Measurements from ENCODE around the gene PEX5L. TPM values are rescaled to one million over a fixed set of nuclear protein-coding genes. Genes with fewer than 3 reads are reported as not detected.

The PEX5L gene, protein sequence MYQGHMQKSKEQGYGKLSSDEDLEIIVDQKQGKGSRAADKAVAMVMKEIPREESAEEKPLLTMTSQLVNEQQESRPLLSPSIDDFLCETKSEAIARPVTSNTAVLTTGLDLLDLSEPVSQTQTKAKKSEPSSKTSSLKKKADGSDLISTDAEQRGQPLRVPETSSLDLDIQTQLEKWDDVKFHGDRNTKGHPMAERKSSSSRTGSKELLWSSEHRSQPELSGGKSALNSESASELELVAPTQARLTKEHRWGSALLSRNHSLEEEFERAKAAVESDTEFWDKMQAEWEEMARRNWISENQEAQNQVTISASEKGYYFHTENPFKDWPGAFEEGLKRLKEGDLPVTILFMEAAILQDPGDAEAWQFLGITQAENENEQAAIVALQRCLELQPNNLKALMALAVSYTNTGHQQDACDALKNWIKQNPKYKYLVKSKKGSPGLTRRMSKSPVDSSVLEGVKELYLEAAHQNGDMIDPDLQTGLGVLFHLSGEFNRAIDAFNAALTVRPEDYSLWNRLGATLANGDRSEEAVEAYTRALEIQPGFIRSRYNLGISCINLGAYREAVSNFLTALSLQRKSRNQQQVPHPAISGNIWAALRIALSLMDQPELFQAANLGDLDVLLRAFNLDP
- not detected for total RNA-seq

DNA sequence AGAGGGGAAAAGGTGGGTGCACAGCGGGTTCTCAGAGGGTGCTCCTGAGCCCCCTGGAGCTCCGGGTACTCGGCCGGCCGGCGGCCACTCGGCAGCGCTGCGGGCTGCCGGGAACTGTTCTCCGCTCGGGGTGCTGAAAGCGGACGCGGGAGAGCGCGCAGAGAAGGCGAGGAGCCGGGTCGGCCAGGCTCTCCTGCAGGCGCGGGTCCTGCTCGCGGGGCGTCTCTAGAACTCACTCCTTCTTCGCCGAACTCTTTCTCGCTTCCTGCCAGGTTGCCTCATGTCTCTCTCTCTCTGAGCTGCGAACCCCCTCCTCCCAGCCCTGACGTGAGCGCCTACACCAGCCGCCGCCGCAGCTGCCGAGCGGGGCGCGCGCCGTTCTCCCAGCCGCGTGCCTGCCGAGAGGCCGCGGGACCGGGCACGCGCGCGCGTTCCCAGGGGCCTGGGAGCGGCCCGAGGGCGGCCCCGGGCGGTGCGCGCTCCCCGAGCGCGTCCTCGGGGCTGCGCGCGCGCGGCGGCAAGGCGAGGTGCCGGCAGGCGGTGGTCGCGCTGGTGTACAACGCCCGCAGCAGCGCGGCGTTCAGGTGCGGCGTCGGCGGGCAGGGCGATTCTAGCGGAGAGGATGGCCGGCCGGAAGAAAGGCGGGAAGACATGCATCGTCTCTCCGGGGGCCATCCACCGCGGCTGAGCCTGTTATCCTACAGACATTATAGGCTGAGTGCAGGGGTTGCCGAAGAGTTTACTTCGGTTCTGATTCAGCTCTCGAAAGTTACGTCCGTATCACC is at the start of gene PEX5L:
PEX5L (minus strand) TSS at position 267 of the 785 bp plus-strand sequence. CDS start 338 bp downstream, outside the sequence.
- no peaks in the 10 kb centered on the region for H3K9me3 Mint-ChIP-seq
- H3K4me1 Mint-ChIP-seq (ENCODE audit: low read depth) = peaks cover 7% of the 10 kb centered on the region
- no peaks in the 10 kb centered on the region for H3K36me3 Mint-ChIP-seq (ENCODE audit: low read depth)
- intact Hi-C loops (cut with micrococcal nuclease) = no loop called here
- TF ChIP-seq, protein P1, sequence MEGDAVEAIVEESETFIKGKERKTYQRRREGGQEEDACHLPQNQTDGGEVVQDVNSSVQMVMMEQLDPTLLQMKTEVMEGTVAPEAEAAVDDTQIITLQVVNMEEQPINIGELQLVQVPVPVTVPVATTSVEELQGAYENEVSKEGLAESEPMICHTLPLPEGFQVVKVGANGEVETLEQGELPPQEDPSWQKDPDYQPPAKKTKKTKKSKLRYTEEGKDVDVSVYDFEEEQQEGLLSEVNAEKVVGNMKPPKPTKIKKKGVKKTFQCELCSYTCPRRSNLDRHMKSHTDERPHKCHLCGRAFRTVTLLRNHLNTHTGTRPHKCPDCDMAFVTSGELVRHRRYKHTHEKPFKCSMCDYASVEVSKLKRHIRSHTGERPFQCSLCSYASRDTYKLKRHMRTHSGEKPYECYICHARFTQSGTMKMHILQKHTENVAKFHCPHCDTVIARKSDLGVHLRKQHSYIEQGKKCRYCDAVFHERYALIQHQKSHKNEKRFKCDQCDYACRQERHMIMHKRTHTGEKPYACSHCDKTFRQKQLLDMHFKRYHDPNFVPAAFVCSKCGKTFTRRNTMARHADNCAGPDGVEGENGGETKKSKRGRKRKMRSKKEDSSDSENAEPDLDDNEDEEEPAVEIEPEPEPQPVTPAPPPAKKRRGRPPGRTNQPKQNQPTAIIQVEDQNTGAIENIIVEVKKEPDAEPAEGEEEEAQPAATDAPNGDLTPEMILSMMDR (IDR thresholded peaks at IDR 0.05) = no peak
- H3K27me3 Mint-ChIP-seq = peaks cover 41% of the 10 kb centered on the region
- ChIA-PET CTCF (no interaction called here), POLR2A (no interaction called here)
- peak within 1 kb of the TSS; percentile 50 for H3K4me3 Mint-ChIP-seq
- DNase-seq = peak; percentile 59
- peak; percentile 89 for ATAC-seq
- no peak within 1 kb of the TSS for H3K27ac Mint-ChIP-seq

DNA sequence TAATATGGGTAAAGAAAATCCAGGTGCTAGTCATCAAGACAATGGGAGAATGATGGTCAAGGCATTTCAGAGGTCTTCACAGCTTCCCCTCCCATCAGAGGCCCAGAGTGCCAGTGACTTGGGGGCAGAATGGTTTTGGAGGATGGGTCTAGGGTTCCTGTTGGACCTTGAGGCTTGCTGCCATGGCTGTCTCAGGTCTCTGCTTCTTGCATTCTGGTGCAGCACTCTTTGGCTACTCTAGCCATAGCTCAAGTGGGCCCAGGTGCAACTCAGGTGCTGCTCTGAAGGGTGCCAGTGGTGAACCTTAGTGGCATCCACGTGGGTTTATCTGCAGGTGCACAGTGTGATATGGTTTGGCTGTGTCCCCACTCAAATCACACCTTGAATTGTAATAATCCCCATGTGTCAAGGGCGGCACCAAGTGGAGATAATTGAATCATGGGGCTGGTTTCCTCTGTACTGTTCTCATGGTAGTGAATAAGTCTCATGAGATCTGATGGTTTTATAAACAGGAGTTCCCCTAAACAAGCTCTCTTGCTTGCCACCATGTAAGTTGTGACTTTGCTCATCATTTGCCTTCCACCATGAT is 48.5 kb upstream of the PEX5L start:
- ChIA-PET CTCF (interaction anchor here (1.0 kb wide), 1 partner anchor 156 kb away, joined by 3 read pairs; no protein-coding TSS in a partner anchor), POLR2A (no interaction called here)
- Mint-ChIP-seq H3K4me1 (ENCODE audit: low read depth) (no peaks in the 10 kb centered on the region), H3K4me3 (no peak overlapping the region), H3K27ac (no peak overlapping the region), H3K9me3 (no peaks in the 10 kb centered on the region), H3K27me3 (no peaks in the 10 kb centered on the region), H3K36me3 (ENCODE audit: low read depth) (no peaks in the 10 kb centered on the region)
- TF ChIP-seq, protein P1 (IDR thresholded peaks at IDR 0.05) = no peak
- intact Hi-C loops (cut with micrococcal nuclease) = no loop called here
- DNase-seq = no peak
- ATAC-seq = no peak

DNA sequence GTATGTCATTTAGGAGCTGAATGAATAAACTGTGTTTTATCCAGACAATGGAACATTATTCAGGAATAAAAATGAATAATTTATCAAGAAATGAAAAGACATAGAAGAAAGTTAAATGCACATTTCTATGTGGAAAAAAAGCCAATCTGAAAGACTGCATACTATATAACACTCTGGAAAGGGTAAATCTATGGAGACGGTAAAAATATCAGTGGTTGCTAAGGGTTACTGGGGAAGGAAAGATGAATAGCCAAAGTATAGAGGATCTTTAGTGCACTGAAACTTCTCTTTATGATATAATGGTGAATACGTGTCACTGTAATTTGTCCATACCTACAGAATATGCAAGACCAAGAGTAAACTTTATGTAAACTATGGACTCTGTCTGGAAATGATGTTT is 46.0 kb upstream of the PEX5L start:
- no peak for ATAC-seq
- intact Hi-C loops (cut with micrococcal nuclease) = no loop called here
- Mint-ChIP-seq H3K27me3 (no peaks in the 10 kb centered on the region), H3K4me1 (ENCODE audit: low read depth) (no peaks in the 10 kb centered on the region), H3K9me3 (no peaks in the 10 kb centered on the region), H3K36me3 (ENCODE audit: low read depth) (no peaks in the 10 kb centered on the region), H3K4me3 (no peak overlapping the region), H3K27ac (no peak overlapping the region)
- ChIA-PET POLR2A (no interaction called here), CTCF (no interaction called here)
- no peak for DNase-seq
- TF ChIP-seq, protein P1 (IDR thresholded peaks at IDR 0.05) = no peak

DNA sequence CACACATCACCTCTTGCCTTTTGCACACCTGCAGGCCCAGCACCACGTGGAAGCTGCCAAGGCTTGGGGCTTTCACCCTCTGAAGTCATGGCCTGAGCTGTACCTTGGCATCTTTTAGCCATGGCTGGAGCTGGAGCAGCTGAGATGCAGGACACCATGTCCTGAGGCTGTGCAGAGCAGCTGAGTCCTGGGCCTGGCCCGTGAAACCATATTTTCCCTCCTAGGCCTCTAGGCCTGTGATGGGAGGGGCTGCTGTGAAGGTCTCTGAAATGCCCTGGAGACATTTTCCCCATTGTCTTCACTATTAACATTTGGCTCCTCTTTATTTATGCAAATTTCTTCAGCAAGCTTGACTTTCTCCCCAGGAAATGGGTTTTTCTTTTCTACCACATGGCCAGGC is 41.9 kb upstream of the PEX5L start:
- Mint-ChIP-seq H3K4me1 (ENCODE audit: low read depth) (no peaks in the 10 kb centered on the region), H3K27me3 (no peaks in the 10 kb centered on the region), H3K27ac (no peak overlapping the region), H3K4me3 (no peak overlapping the region), H3K9me3 (no peaks in the 10 kb centered on the region), H3K36me3 (ENCODE audit: low read depth) (no peaks in the 10 kb centered on the region)
- ChIA-PET CTCF (no interaction called here), POLR2A (no interaction called here)
- intact Hi-C loops (cut with micrococcal nuclease) = no loop called here
- DNase-seq (no peak), ATAC-seq (no peak)
- TF ChIP-seq, protein P1 (IDR thresholded peaks at IDR 0.05) = no peak

Measured in activated CD8-positive, alpha-beta T cell treated with anti-CD3 and anti-CD28 coated beads for 36 hours (primary cell).